Keratinocyte (primary cell): ENCODE measurements around the gene WDR77. TPM values are rescaled to one million over a fixed set of nuclear protein-coding genes. Genes with fewer than 3 reads are reported as not detected.

Experiments used
- DNase-seq: peaks from one replicate; pipeline ENCODE4 v3.0.0-alpha.2; 2011; ENCODE audit warnings: low read depth, missing footprints, low spot score
- FAIRE-seq: peaks from 2 replicates; lab custom pipeline; 2011; peaks lifted over from hg19 to GRCh38; lab: Jason Lieb, UNC
- H2AFZ ChIP-seq: 2 replicates; pipeline ENCODE4 v1.6.0; 2012; ENCODE audit warnings: low read length, control low read depth, inconsistent platforms; ENCODE audit not compliant: control insufficient read depth
- H3K27ac ChIP-seq: 2 replicates; pipeline ENCODE4 v1.5.1; 2011; ENCODE audit warnings: low read length; ENCODE audit not compliant: control insufficient read depth, insufficient read depth
- H3K27me3 ChIP-seq: 3 replicates; pipeline ENCODE4 v1.6.0; 2011; ENCODE audit warnings: low read length; ENCODE audit not compliant: control insufficient read depth, insufficient read depth; ENCODE audit errors: extremely low read depth
- H3K36me3 ChIP-seq, 2 experiments: 2 replicates in 1 of 2; 3 replicates in 1 of 2; pipeline ENCODE4 v1.5.1; 2011; ENCODE audit warnings: low read length in 2 of 2, mild to moderate bottlenecking in 1 of 2; ENCODE audit not compliant: control insufficient read depth in 2 of 2, insufficient read depth in 2 of 2; ENCODE audit errors: extremely low read depth in 1 of 2
- H3K4me1 ChIP-seq: 3 replicates; pipeline ENCODE4 v1.5.1; 2011; ENCODE audit warnings: low read length; ENCODE audit not compliant: control insufficient read depth, insufficient read depth; ENCODE audit errors: extremely low read depth
- H3K4me2 ChIP-seq: 3 replicates; pipeline ENCODE4 v1.6.0; 2011; ENCODE audit warnings: low read depth, low read length; ENCODE audit not compliant: control insufficient read depth, insufficient read depth; ENCODE audit errors: extremely low read depth
- H3K4me3 ChIP-seq, 3 experiments: fragments of 200-600 bp in 1 of 3; sonication (generic) in 1 of 3; 2 replicates in 2 of 3; 3 replicates in 1 of 3; pipeline ENCODE4 v1.5.1; 2011 to 2016; ENCODE audit warnings: low read length in 3 of 3, mild to moderate bottlenecking in 3 of 3, control low read depth in 2 of 3, inconsistent platforms in 1 of 3, low read depth in 1 of 3, mixed read lengths in 1 of 3, mixed run types in 1 of 3, moderate library complexity in 1 of 3; ENCODE audit not compliant: control insufficient read depth in 2 of 3, insufficient read depth in 2 of 3; ENCODE audit errors: extremely low read depth in 1 of 3
- H3K79me2 ChIP-seq: 2 replicates; pipeline ENCODE4 v1.6.0; 2012; ENCODE audit warnings: low read length; ENCODE audit not compliant: control insufficient read depth, insufficient read depth
- H3K9ac ChIP-seq: 3 replicates; pipeline ENCODE4 v1.6.0; 2011; ENCODE audit warnings: low read length; ENCODE audit not compliant: control insufficient read depth, insufficient read depth; ENCODE audit errors: extremely low read depth
- H3K9me1 ChIP-seq: 3 replicates; pipeline ENCODE4 v1.6.0; 2011; ENCODE audit warnings: low read length; ENCODE audit not compliant: control insufficient read depth, insufficient read depth; ENCODE audit errors: extremely low read depth
- H3K9me3 ChIP-seq: 2 replicates; pipeline ENCODE4 v1.5.1; 2012; ENCODE audit warnings: low read depth, low read length; ENCODE audit not compliant: control insufficient read depth
- H4K20me1 ChIP-seq: 3 replicates; pipeline ENCODE4 v1.6.0; 2011; ENCODE audit warnings: low read length; ENCODE audit not compliant: control insufficient read depth, insufficient read depth; ENCODE audit errors: extremely low read depth
- EZH2 ChIP-seq: IDR thresholded peaks from one replicate; pipeline ENCODE4 v1.6.1; 2012; ENCODE audit warnings: inconsistent platforms, mild to moderate bottlenecking, low read length, moderate library complexity
- dilution Hi-C: fragments of 300-500 bp; cut with MboI; formaldehyde crosslinking; loops from one replicate; pipeline ENCODE4 v1.7.0; 2020; ENCODE audit warnings: low sequenced_read_pairs; ENCODE audit not compliant: extremely low pct_ligation_motif_present
- polyA plus RNA-seq, 5 experiments: library from polyadenylated mRNA; depleted of rRNA in 3 of 5; stranded (reverse) in 3 of 5; stranded (forward) in 1 of 5; unstranded in 1 of 5; fragments of >200 nt; gene quantifications; 1 replicate in 1 of 5; 2 replicates in 3 of 5; 3 replicates in 1 of 5; pipeline versions ENCODE4 v1.2.1 to v1.2.3, GENCODE V29; 2011 to 2012; ENCODE audit warnings: missing spikeins in 2 of 5, low read depth in 1 of 5, low replicate concordance in 1 of 5
- TF ChIP-seq, protein P1 (sequence below), 3 experiments: IDR thresholded peaks in 1 of 3; conservative IDR thresholded peaks in 1 of 3; optimal IDR thresholded peaks in 1 of 3; 2 replicates in 2 of 3; 3 replicates in 1 of 3; pipeline versions ENCODE3 to v1.5.1; 2011; ENCODE audit warnings: low read length in 3 of 3, mild to moderate bottlenecking in 3 of 3, moderate library complexity in 2 of 3, control low read depth in 1 of 3, inconsistent platforms in 1 of 3; ENCODE audit not compliant: insufficient read depth in 2 of 3; ENCODE audit errors: extremely low read depth in 1 of 3

WDR77 gene
- polyA plus RNA-seq, 1 donor (not counting 4 experiments of a cell fraction or from before 2014, with no cell fraction given) = 110 TPM

DNA sequence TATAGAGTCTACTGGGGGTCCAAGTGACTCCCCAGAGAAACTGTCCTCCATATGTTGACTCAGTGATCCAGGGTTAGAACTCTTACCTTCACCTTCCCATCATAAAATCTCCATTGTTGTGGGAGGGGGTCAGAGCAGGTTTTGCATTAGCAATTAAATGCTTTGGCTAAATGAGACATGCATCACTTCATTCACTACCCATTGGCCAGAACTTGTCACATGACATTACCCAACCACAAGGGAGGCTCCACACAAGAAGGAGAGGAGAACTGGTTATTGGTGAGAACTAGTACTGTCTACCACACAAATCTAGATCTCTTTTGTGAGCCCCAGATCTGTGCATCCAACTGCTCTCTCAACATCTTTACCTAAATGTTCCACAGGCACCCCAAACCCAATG lies 20.5 kb upstream of the WDR77 start:
- no peak overlapping the region for H2AFZ ChIP-seq
- no peaks in the 10 kb centered on the region for H3K27me3 ChIP-seq
- no peak overlapping the region for H3K9ac ChIP-seq
- dilution Hi-C loops = no loop called here
- no peak overlapping the region for H3K4me3 ChIP-seq
- H4K20me1 ChIP-seq = no peaks in the 10 kb centered on the region
- no peaks in the 10 kb centered on the region for H3K4me1 ChIP-seq
- FAIRE-seq = no peak
- DNase-seq = no peak
- H3K79me2 ChIP-seq = no peaks in the 10 kb centered on the region
- no peak overlapping the region for H3K27ac ChIP-seq
- no peak overlapping the region for H3K4me2 ChIP-seq
- peaks cover 0 to 1% of the 10 kb centered on the region in 2 experiments for H3K36me3 ChIP-seq
- H3K9me1 ChIP-seq = no peaks in the 10 kb centered on the region
- H3K9me3 ChIP-seq = no peaks in the 10 kb centered on the region
- TF ChIP-seq, protein P1, sequence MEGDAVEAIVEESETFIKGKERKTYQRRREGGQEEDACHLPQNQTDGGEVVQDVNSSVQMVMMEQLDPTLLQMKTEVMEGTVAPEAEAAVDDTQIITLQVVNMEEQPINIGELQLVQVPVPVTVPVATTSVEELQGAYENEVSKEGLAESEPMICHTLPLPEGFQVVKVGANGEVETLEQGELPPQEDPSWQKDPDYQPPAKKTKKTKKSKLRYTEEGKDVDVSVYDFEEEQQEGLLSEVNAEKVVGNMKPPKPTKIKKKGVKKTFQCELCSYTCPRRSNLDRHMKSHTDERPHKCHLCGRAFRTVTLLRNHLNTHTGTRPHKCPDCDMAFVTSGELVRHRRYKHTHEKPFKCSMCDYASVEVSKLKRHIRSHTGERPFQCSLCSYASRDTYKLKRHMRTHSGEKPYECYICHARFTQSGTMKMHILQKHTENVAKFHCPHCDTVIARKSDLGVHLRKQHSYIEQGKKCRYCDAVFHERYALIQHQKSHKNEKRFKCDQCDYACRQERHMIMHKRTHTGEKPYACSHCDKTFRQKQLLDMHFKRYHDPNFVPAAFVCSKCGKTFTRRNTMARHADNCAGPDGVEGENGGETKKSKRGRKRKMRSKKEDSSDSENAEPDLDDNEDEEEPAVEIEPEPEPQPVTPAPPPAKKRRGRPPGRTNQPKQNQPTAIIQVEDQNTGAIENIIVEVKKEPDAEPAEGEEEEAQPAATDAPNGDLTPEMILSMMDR (optimal IDR thresholded peaks at IDR 0.05 in 1 of 3, IDR thresholded peaks at IDR 0.05 in 1 of 3, conservative IDR thresholded peaks at IDR 0.05 in 1 of 3; ENCODE audit: extremely low read depth in 1 of 3, insufficient read depth in 2 of 3, low read length in 3 of 3) = no peak
- no peak for TF ChIP-seq EZH2

DNA sequence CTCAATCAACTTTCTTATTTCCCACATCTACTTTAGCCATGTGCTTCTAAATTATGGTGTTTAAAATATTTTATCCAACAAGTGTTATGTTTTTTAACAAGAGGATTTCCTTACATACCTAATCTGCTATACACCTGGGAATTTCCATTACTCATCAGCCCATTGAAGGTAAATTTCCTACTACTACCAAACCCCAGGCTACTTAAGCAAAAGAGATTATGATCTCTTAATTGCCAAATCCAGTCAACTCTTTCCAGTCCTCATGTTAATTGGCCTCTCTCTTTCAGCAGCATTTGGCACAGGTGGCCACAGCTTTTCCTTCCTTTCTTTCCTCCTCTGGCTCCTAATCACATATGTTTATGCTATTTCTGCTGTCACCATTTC lies 19.7 kb upstream of the WDR77 start:
- Histone ChIP-seq H3K9me3 (no peaks in the 10 kb centered on the region), H3K4me1 (no peaks in the 10 kb centered on the region), H3K4me3 (no peak overlapping the region), H3K27ac (no peak overlapping the region), H3K9me1 (no peaks in the 10 kb centered on the region), H3K4me2 (no peak overlapping the region), H3K9ac (no peak overlapping the region), H3K27me3 (no peaks in the 10 kb centered on the region), H3K79me2 (no peaks in the 10 kb centered on the region), H2AFZ (no peak overlapping the region), H3K36me3 (peaks cover 0 to 1% of the 10 kb centered on the region in 2 experiments), H4K20me1 (no peaks in the 10 kb centered on the region)
- DNase-seq (no peak), FAIRE-seq (no peak)
- TF ChIP-seq, protein P1 (optimal IDR thresholded peaks at IDR 0.05 in 1 of 3, IDR thresholded peaks at IDR 0.05 in 1 of 3, conservative IDR thresholded peaks at IDR 0.05 in 1 of 3; ENCODE audit: extremely low read depth in 1 of 3, insufficient read depth in 2 of 3, low read length in 3 of 3) = no peak
- no peak for TF ChIP-seq EZH2
- dilution Hi-C loops = no loop called here
